GM18498 (cell line): ENCODE measurements around the gene KLF11.

ENCODE experiments used
- ATAC-seq: cut with Tn5 transposase; IDR thresholded peaks from one replicate; pipeline ENCODE4 v1.9.1; 2021; ENCODE audit warnings: mild to moderate bottlenecking, moderate library complexity; ENCODE audit not compliant: unreplicated experiment

The KLF11 gene

GRCh38 chr2:10039658-10040410, 3.5 kb upstream of the KLF11 start:
- ATAC-seq = no peak

GRCh38 chr2:10041711-10042110, 1.6 kb upstream of the KLF11 start:
- ATAC-seq = no peak

GRCh38 chr2:10042301-10043161, 819 bp upstream of the KLF11 start:
- no peak for ATAC-seq

- ATAC-seq = peak; percentile 51
These were observed 704 bp downstream of the KLF11 start for GRCh38 chr2:10043906-10044601.

- no peak for ATAC-seq
These were observed 2.4 kb downstream of the KLF11 start for GRCh38 chr2:10045561-10046355.

- ATAC-seq = no peak
These were observed 3.6 kb downstream of the KLF11 start for GRCh38 chr2:10046931-10047330.

- no peak for ATAC-seq
These were observed 4.5 kb downstream of the KLF11 start for GRCh38 chr2:10047616-10048500.

- no peak for ATAC-seq
These were observed 5.3 kb downstream of the KLF11 start for GRCh38 chr2:10048501-10049171.

- ATAC-seq = no peak
These were observed 8.9 kb downstream of the KLF11 start for GRCh38 chr2:10052216-10052615.

- ATAC-seq = no peak
These were observed 10.0 kb downstream of the KLF11 start for GRCh38 chr2:10053351-10053750.

GRCh38 chr2:10054424-10054823, 11.1 kb downstream of the KLF11 start:
- no peak for ATAC-seq

- no peak for ATAC-seq
These were observed 11.6 kb downstream of the KLF11 start for GRCh38 chr2:10054976-10055375.

- ATAC-seq = no peak
These were observed 13.1 kb downstream of the KLF11 start for GRCh38 chr2:10056439-10056838.

- ATAC-seq = no peak
These were observed 14.1 kb downstream of the KLF11 start for GRCh38 chr2:10057231-10058107.

- no peak for ATAC-seq
These were observed 15.1 kb downstream of the KLF11 start for GRCh38 chr2:10058251-10059015.

GRCh38 chr2:10059016-10059351, 15.6 kb downstream of the KLF11 start:
- no peak for ATAC-seq

GRCh38 chr2:10059552-10060335, 16.4 kb downstream of the KLF11 start:
- ATAC-seq = no peak
